ENCODE results near the gene CAMK1D.
"Not testable (repeated sequence)": the region's sequence is repeated elsewhere in the genome, so short reads cannot be mapped to it uniquely, and the experiment has no call there.

Gene CAMK1D

GRCh38 chr10:12526311-12526710, 177.0 kb downstream of the CAMK1D start:
- no peak for DNase-seq

DNA sequence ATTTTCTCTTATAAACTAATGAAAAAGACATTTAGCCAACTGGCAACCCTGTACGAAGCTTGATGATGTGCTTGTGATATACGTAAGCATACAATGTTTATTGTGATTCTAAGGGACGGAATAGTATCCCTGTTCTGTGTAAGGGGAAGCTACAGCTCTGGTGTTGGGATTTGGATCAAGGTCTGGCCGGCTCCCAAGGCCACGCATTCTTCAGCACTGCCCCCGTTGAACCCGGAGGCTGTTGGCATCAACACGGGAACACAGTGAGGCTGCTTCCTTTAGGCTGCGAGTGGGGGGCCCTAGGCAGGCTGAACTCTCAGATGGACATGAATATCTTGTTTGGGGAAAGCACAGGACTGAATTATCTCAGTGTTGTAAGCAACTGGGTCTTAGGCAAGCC, 180.6 kb downstream of the CAMK1D start:
- DNase-seq = no peak

- DNase-seq = no peak
Measured at GRCh38 chr10:12531305-12532220, 182.2 kb downstream of the CAMK1D start.

DNA sequence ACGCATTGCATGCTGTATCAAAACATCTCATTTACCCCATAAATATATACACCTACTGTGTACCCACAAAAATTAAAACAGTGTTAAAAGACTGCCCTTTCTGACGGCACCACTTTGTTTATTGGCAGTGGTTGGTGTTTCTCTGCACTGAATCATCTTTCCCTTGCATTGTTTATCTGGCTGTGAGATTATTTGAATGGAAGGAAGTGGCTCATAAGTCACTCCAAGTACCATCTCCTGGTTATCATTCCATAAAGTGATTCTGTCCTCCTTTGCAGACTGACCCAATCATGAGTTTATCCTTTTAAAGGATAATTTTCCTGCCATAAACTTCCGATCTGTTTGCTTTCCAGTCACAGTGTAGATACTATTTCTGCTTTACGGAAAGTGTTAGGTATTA, 183.8 kb downstream of the CAMK1D start:
- no peak for DNase-seq

DNA sequence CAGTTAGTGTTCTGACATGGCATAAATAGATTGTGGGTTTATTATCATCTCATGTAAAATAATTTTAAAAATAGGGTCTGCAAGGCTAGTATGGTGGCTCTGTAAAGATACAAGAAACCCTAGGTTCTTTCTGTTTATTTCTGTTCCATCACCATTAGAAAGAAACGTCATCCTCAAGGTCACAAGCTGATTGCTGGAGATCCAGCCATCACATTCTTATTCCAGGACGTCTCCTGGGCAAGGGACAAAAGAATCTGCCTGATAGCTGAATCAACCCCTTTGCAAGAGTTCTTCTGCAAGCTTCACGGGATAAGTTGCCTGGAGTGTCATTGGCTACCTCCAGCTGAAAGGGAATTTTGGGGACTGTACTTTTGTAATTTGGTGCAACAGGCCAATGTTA, 184.4 kb downstream of the CAMK1D start:
- DNase-seq = no peak

DNA sequence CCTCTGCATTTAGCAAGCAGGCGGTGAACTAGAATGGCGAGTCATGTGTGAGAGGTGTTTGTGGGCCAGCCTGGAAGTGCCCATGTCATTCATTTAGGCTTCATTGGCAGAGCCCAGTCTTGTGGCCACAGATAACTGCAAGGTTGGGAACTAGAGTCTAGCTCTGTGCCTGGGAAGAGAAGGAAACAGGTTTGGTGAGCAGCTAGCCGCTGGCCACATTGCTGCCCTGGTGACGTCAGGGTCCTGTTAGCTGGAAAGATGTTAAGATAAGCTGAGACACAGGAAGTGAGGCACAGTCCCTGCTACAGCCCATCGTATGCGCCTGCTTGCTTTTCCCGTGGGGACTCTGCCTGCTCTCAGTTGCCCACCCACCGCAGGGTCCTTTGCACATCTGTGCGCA, 185.5 kb downstream of the CAMK1D start:
- peak in 1 of 5 experiments; percentile 80 for DNase-seq

DNA sequence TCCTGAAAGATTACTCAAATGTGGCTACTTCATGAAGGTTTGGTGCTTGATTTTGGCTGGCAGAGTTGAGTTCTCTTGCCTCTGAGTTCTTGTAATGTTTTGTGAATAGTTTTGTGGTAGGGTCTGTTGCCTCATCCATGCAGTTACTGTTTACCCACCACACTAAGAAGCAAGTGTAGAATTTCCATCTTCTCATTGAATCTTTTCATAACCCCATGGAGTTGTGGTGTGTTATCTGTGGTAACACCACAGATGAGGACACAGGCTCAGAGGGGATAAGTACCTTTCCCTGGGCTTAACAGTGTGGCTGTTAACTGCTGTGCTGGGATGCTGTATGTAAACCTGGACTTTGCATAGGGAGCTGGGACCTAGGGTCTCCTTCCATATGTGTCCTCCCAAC, 186.3 kb downstream of the CAMK1D start:
- DNase-seq = peak in 1 of 5 experiments; percentile 52

- DNase-seq = no peak
Measured at GRCh38 chr10:12538491-12538995, 189.2 kb downstream of the CAMK1D start.

DNA sequence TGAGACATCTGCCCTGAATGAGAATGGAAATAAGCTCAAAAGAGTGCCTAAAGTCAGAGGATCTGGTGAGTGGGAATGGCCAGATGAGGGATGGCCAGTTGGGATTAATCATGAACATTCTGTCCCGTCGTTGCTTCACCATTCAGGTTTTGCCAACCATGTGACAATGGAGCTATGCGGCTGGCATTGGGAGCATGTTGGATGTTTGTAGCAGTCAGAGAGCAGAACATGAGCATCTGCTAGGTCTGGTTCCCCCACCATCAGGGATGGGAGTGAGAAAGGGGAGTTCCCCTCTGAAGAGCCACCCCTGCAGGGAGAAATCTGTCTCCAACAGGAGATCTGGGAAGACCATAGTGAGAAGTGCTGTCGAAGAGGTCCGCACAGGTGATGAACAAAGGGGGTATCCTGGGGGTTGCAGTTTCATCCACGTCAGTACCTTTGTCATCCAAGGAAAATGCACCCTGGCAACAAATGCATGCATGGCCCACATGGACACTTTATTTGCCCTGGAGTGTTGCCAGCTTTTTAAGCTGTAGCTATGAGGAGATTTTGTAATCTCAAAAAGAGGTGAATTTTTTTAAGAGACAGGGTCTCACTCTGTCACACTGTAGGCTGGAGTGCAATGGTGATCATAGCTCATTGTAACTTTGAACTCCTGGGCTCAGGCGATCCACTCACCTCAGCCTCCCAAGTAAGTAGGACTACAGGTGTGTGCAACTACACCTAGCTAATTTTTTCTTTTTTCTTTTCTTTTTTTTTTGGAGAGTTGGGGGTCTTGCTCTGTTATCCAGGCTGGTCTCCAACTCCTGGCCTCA, 190.2 kb downstream of the CAMK1D start:
- no peak for DNase-seq

- DNase-seq = peak in 1 of 5 experiments; percentile 29
Measured at GRCh38 chr10:12540341-12540781, 191.0 kb downstream of the CAMK1D start.

DNA sequence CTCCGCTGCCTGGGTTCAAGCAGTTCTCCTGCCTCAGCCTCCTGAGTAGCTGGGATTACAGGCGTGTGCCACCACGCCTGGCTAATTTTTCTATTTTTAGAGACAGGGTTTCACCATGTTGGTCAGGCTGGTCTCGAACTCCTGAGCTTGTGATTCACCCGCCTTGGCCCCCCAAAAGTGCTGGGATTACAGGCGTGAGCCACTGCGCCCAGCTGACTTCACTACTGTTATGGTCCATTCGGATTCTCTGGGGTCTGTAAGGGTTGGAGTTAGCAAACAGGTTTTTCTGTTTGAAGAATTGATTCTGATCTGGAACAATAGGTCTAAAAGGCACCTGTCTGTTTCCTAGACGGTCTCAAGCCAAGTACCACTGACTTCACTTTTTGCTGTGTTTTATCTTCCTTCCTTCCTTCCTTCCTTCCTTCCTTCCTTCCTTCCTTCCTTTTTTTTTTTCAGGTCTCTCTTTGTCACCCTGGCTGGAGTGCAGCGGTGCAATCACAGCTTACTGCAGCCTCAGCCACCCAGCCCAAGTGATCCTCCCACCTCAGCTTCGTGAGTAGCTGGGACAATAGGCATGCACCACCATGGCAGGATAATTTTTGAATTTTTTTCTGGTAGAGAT, 192.2 kb downstream of the CAMK1D start:
- no peak for DNase-seq

GRCh38 chr10:12542133-12542670, 192.9 kb downstream of the CAMK1D start:
- no peak for DNase-seq

- no peak for DNase-seq
Measured at GRCh38 chr10:12543589-12543988, 194.2 kb downstream of the CAMK1D start.

DNA sequence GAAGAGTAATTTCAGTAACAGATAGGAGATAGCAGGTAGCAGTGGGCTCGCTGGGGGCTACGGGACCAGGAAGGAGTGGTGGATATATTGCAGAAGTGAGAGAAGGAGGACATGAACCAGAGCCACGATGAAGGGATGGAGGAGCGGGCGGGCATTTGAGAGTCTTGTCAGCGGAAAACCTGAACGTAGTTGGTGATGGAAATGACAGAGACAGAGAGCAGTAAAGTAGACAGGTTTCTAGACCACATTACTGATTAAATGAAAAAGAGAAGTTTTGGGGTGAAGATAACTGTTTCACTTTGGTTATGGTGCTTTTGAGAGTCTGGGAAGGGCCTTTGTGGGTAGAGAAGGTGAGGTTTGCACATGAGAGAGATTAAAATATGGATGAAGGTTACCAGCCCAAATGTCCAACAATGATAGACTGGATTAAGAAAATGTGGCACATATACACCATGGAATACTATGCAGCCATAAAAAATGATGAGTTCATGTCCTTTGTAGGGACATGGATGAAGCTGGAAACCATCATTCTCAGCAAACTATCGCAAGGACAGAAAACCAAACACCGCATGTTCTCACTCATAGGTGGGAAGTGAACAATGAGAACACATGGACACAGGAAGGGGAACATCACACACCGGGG, 196.9 kb downstream of the CAMK1D start:
- not testable (repeated sequence) for DNase-seq

- no peak for DNase-seq
Measured at GRCh38 chr10:12547301-12547771, 198.0 kb downstream of the CAMK1D start.

DNA sequence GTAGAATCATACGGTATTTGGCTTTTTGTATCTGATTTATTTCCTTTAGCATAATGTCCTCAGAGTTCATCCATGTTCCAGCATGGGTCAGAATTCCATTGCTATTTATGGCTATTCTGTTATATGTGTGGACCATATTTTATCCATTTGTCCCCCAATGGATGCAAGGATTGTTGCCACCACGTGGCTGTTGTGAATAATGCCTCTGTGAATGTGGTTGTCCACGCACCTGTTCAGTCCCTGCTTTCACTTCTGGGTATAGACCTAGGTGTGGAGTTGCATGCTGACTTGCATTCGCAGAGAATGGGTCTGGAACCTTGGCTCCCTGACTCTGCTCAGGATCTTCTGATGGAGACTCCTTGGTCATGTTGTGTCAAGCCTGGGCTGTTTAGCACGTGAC, 199.9 kb downstream of the CAMK1D start:
- DNase-seq = no peak

DNA sequence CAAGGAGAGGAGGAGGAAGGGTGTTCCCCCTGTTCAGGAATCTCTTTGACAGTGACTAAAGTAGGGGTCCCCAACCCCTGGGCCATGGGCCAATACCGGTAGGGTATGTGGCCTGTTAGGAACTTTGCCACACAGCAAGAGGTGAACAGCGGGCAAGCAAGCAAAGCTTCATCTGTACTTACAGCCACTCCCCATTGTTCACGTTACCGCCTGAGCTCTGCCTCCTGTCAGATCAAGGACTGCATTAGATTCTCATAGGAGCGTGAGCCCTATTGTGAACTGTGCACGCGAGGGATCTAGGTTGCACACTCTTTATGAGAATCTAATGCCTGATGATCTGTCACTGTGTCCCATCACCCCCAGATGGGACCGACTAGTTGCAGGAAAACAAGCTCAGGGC, 201.6 kb downstream of the CAMK1D start:
- DNase-seq = no peak

GRCh38 chr10:12556039-12556438, 206.7 kb downstream of the CAMK1D start:
- DNase-seq = no peak

DNA sequence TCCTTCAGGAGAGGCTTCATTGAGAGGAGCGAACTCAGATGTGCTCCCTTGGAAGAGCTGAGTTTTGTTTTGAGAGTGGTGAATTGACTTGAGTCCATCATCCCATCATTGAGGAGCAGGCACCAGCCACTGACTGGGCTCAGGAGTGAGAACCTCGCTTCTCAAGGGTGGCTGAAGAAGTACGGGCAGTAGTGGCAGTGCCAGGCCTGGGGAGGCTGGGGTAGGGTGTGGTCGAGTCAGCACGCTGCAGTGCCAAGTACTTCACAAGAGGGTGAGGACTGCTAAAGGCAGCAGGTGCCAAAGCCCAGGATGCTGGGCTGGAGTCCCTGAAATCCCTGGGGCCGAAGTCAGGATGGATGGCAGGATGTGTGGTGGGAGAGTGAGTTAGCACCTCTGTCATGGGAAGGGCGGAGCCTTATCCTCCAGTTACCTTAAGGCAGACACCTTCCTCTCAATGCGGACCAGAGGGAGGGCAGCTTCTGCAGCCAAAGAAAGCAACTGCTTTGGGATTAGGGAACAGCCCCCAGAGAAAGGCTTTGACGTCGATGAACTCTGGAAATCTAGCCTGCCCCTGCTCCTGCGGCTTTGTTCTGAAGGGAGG, 210.3 kb downstream of the CAMK1D start:
- DNase-seq = no peak

GRCh38 chr10:12561307-12561706, 212.0 kb downstream of the CAMK1D start:
- DNase-seq = no peak

DNA sequence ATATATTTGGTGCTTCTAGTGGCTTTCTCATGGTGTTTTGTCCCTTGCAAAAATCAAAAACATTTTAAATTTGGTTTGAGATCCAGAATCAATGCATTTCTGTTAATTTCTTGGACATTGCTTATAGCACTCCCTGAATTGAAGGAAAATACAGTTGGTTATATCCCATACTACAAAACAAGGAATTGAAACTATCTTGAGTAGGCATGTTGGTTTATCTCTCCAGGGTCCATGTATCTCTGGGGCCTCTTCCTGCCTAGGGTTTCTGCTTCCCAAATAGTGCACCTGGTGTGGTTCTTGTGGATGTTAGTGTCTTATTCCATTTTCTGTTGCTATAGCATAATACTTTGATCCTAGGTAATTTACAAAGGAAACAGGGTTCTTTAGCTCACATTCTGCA, 212.4 kb downstream of the CAMK1D start:
- DNase-seq = no peak

- no peak for DNase-seq
Measured at GRCh38 chr10:12563489-12563888, 214.1 kb downstream of the CAMK1D start.

Measured in T-helper 2 cell (primary cell).